HCT116 (cell line): ENCODE data around the gene PRC1.

Experiments used
- CTCF ChIP-seq, 3 experiments: fragments of 200-600 bp in 1 of 3; sonication (generic) in 1 of 3; IDR thresholded peaks in 2 of 3; conservative IDR thresholded peaks in 1 of 3; 2 replicates each; pipeline ENCODE4 v1.5.1; 2012 to 2017; ENCODE audit warnings: low read depth in 2 of 3, low read length in 2 of 3, antibody characterized with exemption in 1 of 3, borderline replicate concordance in 1 of 3, control low read depth in 1 of 3, mild to moderate bottlenecking in 1 of 3, mixed read lengths in 1 of 3, mixed run types in 1 of 3, moderate library complexity in 1 of 3; ENCODE audit not compliant: insufficient read depth in 1 of 3
- EZH2 ChIP-seq: fragments of 200-600 bp; sonication (generic); IDR thresholded peaks from 2 replicates; pipeline ENCODE4 v1.6.1; 2017; ENCODE audit warnings: antibody characterized with exemption, mixed run types
- JUND ChIP-seq: IDR thresholded peaks from 2 replicates; pipeline ENCODE4 v1.6.1; 2012
- MAX ChIP-seq: IDR thresholded peaks from 2 replicates; pipeline ENCODE4 v1.6.1; 2012
- POLR2A ChIP-seq: IDR thresholded peaks from 2 replicates; pipeline ENCODE4 v1.7.0; 2011; ENCODE audit warnings: borderline replicate concordance; ENCODE audit not compliant: insufficient read depth, insufficient read length; ENCODE audit errors: extremely low read depth
- POLR2AphosphoS5 ChIP-seq: IDR thresholded peaks from 2 replicates; pipeline ENCODE4 v1.6.1; 2011; ENCODE audit warnings: mild to moderate bottlenecking, low read depth, low read length, moderate library complexity
- REST ChIP-seq: IDR thresholded peaks from 2 replicates; pipeline ENCODE4 v1.6.1; 2012; ENCODE audit warnings: low read depth
- SP1 ChIP-seq: IDR thresholded peaks from 2 replicates; pipeline ENCODE4 v1.6.1; 2012; ENCODE audit warnings: low read depth
- SRF ChIP-seq: IDR thresholded peaks from 2 replicates; pipeline ENCODE4 v1.6.1; 2012; ENCODE audit warnings: low read depth

GRCh38 chr15:91007266-91007665 is 12.9 kb upstream of the PRC1 start:
- TF ChIP-seq EZH2 (no peak), CTCF (IDR thresholded peaks at IDR 0.05 in 2 of 3, conservative IDR thresholded peaks at IDR 0.05 in 1 of 3; ENCODE audit: borderline replicate concordance in 1 of 3, insufficient read depth in 1 of 3, low read depth in 2 of 3, low read length in 2 of 3) (no peak), REST (no peak), SRF (no peak), MAX (no peak), POLR2A (no peak), SP1 (no peak), JUND (no peak), POLR2AphosphoS5 (no peak)
